Astrocyte (in vitro differentiated cells and primary cell): ENCODE results near the gene ASPRV1. TPM values are rescaled to one million over a fixed set of nuclear protein-coding genes. Genes with fewer than 3 reads are reported as not detected.

Experiments used
- DNase-seq: peaks from one replicate; pipeline ENCODE4 v3.0.0-alpha.2; 2010; ENCODE audit warnings: low read depth
- FAIRE-seq: peaks from 2 replicates; lab custom pipeline; 2011; peaks lifted over from hg19 to GRCh38; lab: Jason Lieb, UNC
- H2AFZ ChIP-seq: 2 replicates; pipeline ENCODE4 v1.6.0; 2012; ENCODE audit warnings: low read depth, low read length, inconsistent platforms
- H3K27ac ChIP-seq: 2 replicates; pipeline ENCODE4 v1.5.1; 2011; ENCODE audit warnings: low read depth, low read length, inconsistent platforms
- H3K27me3 ChIP-seq: 2 replicates; pipeline ENCODE4 v1.6.0; 2011; ENCODE audit warnings: low read length, inconsistent platforms; ENCODE audit not compliant: insufficient read depth
- H3K36me3 ChIP-seq: 2 replicates; pipeline ENCODE4 v1.5.1; 2011; ENCODE audit warnings: low read length, inconsistent platforms; ENCODE audit not compliant: insufficient read depth
- H3K4me1 ChIP-seq: 2 replicates; pipeline ENCODE4 v1.5.1; 2011; ENCODE audit warnings: low read length, inconsistent platforms; ENCODE audit not compliant: insufficient read depth
- H3K4me2 ChIP-seq: 2 replicates; pipeline ENCODE4 v1.6.0; 2012; ENCODE audit warnings: low read length, inconsistent platforms
- H3K4me3 ChIP-seq: 2 replicates; pipeline ENCODE4 v1.5.1; 2011; ENCODE audit warnings: low read depth, mild to moderate bottlenecking, low read length, inconsistent platforms; ENCODE audit not compliant: insufficient read depth
- H3K79me2 ChIP-seq: 2 replicates; pipeline ENCODE4 v1.6.0; 2012; ENCODE audit warnings: mild to moderate bottlenecking, low read length, inconsistent platforms; ENCODE audit not compliant: insufficient read depth
- H3K9ac ChIP-seq: 2 replicates; pipeline ENCODE4 v1.6.0; 2012; ENCODE audit warnings: mild to moderate bottlenecking, low read length, inconsistent platforms
- H3K9me3 ChIP-seq: 2 replicates; pipeline ENCODE4 v1.5.1; 2012; ENCODE audit warnings: low read depth, mild to moderate bottlenecking, low read length, inconsistent platforms; ENCODE audit not compliant: insufficient read depth
- H4K20me1 ChIP-seq: 2 replicates; pipeline ENCODE4 v1.6.0; 2012; ENCODE audit warnings: low read length, inconsistent platforms; ENCODE audit not compliant: insufficient read depth
- H3K27ac Mint-ChIP-seq: one replicate; pipeline ENCODE4 v1.8.0; 2021; ENCODE audit warnings: mild to moderate bottlenecking, mixed read lengths; ENCODE audit not compliant: unreplicated experiment
- H3K27me3 Mint-ChIP-seq: one replicate; pipeline ENCODE4 v1.8.0; 2021; ENCODE audit warnings: low read depth, mixed read lengths; ENCODE audit not compliant: unreplicated experiment
- H3K36me3 Mint-ChIP-seq: one replicate; pipeline ENCODE4 v1.8.0; 2021; ENCODE audit warnings: low read depth, mixed read lengths; ENCODE audit not compliant: unreplicated experiment
- H3K4me1 Mint-ChIP-seq: one replicate; pipeline ENCODE4 v1.8.0; 2021; ENCODE audit warnings: low read depth, mixed read lengths; ENCODE audit not compliant: unreplicated experiment
- H3K4me3 Mint-ChIP-seq: one replicate; pipeline ENCODE4 v1.8.0; 2021; ENCODE audit warnings: mild to moderate bottlenecking, moderate library complexity, mixed read lengths; ENCODE audit not compliant: unreplicated experiment
- H3K9me3 Mint-ChIP-seq: one replicate; pipeline ENCODE4 v1.8.0; 2021; ENCODE audit warnings: mild to moderate bottlenecking, mixed read lengths; ENCODE audit not compliant: unreplicated experiment
- CTCF ChIP-seq: IDR thresholded peaks from 2 replicates; pipeline ENCODE4 v1.5.1; 2011; ENCODE audit warnings: low read depth, mild to moderate bottlenecking, inconsistent platforms, low read length, moderate library complexity; ENCODE audit not compliant: insufficient read depth
- EZH2 ChIP-seq: IDR thresholded peaks from 2 replicates; pipeline ENCODE4 v1.6.1; 2012; ENCODE audit warnings: mild to moderate bottlenecking, low read length, inconsistent platforms; ENCODE audit not compliant: insufficient read depth
- total RNA-seq: library from RNA; stranded (reverse); gene quantifications from 2 replicates; pipeline ENCODE4 v1.2.1, GENCODE V29; 2021

Gene ASPRV1
- total RNA-seq, 1 donor from 2014 or later: 0.23 TPM

- no peak overlapping the region for H3K4me3 Mint-ChIP-seq
- H3K27me3 ChIP-seq: no peaks in the 10 kb centered on the region
- no peak overlapping the region for H3K27ac Mint-ChIP-seq
- H3K27ac ChIP-seq: no peak overlapping the region
- no peak overlapping the region for H2AFZ ChIP-seq
- no peak overlapping the region for H3K4me3 ChIP-seq
- no peaks in the 10 kb centered on the region for H3K79me2 ChIP-seq
- peaks cover 46% of the 10 kb centered on the region for H3K36me3 ChIP-seq
- H3K4me1 ChIP-seq: peaks cover 12% of the 10 kb centered on the region
- no peak for DNase-seq
- H3K27me3 Mint-ChIP-seq: no peaks in the 10 kb centered on the region
- peaks cover 33% of the 10 kb centered on the region for H3K4me1 Mint-ChIP-seq
- H4K20me1 ChIP-seq: no peaks in the 10 kb centered on the region
- H3K36me3 Mint-ChIP-seq: peaks cover 45% of the 10 kb centered on the region
- peaks cover 2% of the 10 kb centered on the region for H3K9me3 Mint-ChIP-seq
- no peak overlapping the region for H3K9ac ChIP-seq
- no peak for TF ChIP-seq CTCF
- TF ChIP-seq EZH2: no peak
- no peak overlapping the region for H3K4me2 ChIP-seq
- no peak for FAIRE-seq
- no peaks in the 10 kb centered on the region for H3K9me3 ChIP-seq
Observed at GRCh38 chr2:69939722-69940121, 21.7 kb downstream of the ASPRV1 start.

GRCh38 chr2:69937968-69938367, 23.5 kb downstream of the ASPRV1 start:
- H3K9me3 ChIP-seq: no peaks in the 10 kb centered on the region
- H3K4me2 ChIP-seq: no peak overlapping the region
- FAIRE-seq (no peak), DNase-seq (no peak)
- H3K4me1 ChIP-seq: peaks cover 26% of the 10 kb centered on the region
- Mint-ChIP-seq H3K4me3 (no peak overlapping the region), H3K36me3 (peaks cover 39% of the 10 kb centered on the region), H3K27ac (peak overlapping the region; percentile 1), H3K9me3 (peaks cover 2% of the 10 kb centered on the region), H3K4me1 (peaks cover 43% of the 10 kb centered on the region), H3K27me3 (no peaks in the 10 kb centered on the region)
- H4K20me1 ChIP-seq: no peaks in the 10 kb centered on the region
- TF ChIP-seq EZH2 (no peak), CTCF (no peak)
- H3K9ac ChIP-seq: no peak overlapping the region
- no peak overlapping the region for H2AFZ ChIP-seq
- H3K36me3 ChIP-seq: peaks cover 42% of the 10 kb centered on the region
- H3K4me3 ChIP-seq: no peak overlapping the region
- H3K79me2 ChIP-seq: no peaks in the 10 kb centered on the region
- no peaks in the 10 kb centered on the region for H3K27me3 ChIP-seq
- no peak overlapping the region for H3K27ac ChIP-seq

- peaks cover 47% of the 10 kb centered on the region for H3K4me1 Mint-ChIP-seq
- DNase-seq: no peak
- Histone ChIP-seq H3K36me3 (peaks cover 41% of the 10 kb centered on the region), H3K9me3 (no peaks in the 10 kb centered on the region), H3K27me3 (no peaks in the 10 kb centered on the region), H2AFZ (no peak overlapping the region), H3K27ac (no peak overlapping the region), H3K79me2 (peaks cover 4% of the 10 kb centered on the region), H4K20me1 (no peaks in the 10 kb centered on the region), H3K4me2 (peak overlapping the region; percentile 21), H3K4me3 (no peak overlapping the region), H3K9ac (no peak overlapping the region), H3K4me1 (peaks cover 26% of the 10 kb centered on the region)
- peaks cover 2% of the 10 kb centered on the region for H3K9me3 Mint-ChIP-seq
- H3K27me3 Mint-ChIP-seq: no peaks in the 10 kb centered on the region
- peak overlapping the region; percentile 58 for H3K4me3 Mint-ChIP-seq
- peaks cover 35% of the 10 kb centered on the region for H3K36me3 Mint-ChIP-seq
- peak overlapping the region; percentile 97 for H3K27ac Mint-ChIP-seq
- FAIRE-seq: no peak
- TF ChIP-seq CTCF: no peak
- no peak for TF ChIP-seq EZH2
Observed at GRCh38 chr2:69936906-69937305, 24.5 kb downstream of the ASPRV1 start.
